ENCODE data around the gene SPACA9.

DNA sequence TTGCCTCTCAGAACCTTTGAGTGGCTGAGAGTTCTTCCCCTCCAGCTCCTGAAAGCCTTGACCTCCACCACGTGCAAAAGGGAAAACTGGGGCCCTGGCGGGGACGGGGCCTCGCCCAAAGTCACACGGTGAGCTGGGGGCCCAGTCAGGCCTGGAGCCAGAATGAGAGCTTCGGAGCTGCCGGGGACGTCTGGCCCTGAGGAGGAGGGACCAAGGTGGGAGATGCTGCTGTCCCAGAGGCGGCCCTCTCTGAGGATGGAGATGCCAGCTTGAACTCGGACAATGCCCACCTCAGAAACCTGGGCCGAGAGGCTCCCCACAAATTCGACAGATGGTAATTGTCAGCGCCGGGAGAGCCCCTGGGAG, 1.3 kb upstream of the SPACA9 start:
- TF ChIP-seq, protein P1, sequence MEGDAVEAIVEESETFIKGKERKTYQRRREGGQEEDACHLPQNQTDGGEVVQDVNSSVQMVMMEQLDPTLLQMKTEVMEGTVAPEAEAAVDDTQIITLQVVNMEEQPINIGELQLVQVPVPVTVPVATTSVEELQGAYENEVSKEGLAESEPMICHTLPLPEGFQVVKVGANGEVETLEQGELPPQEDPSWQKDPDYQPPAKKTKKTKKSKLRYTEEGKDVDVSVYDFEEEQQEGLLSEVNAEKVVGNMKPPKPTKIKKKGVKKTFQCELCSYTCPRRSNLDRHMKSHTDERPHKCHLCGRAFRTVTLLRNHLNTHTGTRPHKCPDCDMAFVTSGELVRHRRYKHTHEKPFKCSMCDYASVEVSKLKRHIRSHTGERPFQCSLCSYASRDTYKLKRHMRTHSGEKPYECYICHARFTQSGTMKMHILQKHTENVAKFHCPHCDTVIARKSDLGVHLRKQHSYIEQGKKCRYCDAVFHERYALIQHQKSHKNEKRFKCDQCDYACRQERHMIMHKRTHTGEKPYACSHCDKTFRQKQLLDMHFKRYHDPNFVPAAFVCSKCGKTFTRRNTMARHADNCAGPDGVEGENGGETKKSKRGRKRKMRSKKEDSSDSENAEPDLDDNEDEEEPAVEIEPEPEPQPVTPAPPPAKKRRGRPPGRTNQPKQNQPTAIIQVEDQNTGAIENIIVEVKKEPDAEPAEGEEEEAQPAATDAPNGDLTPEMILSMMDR (IDR thresholded peaks at IDR 0.05) = no peak
- TF ChIP-seq POLR2A (IDR thresholded peaks at IDR 0.05) = no peak
- no peak for TF ChIP-seq POLR2AphosphoS5 (IDR thresholded peaks at IDR 0.05)

Measured in prostate gland (tissue), 2 donors.